GM21360 (cell line): Measurements from ENCODE around the gene LRMDA.
"Not testable (repeated sequence)": the region's sequence is repeated elsewhere in the genome, so short reads cannot be mapped to it uniquely, and the experiment has no call there.

Source experiments
- ATAC-seq: cut with Tn5 transposase; IDR thresholded peaks from one replicate; pipeline ENCODE4 v1.9.1; 2021; ENCODE audit warnings: mild to moderate bottlenecking, moderate library complexity; ENCODE audit not compliant: unreplicated experiment

The LRMDA gene

GRCh38 chr10:76052682-76053503 is 621.5 kb downstream of the LRMDA start:
- no peak for ATAC-seq

GRCh38 chr10:76055466-76055865 is 624.0 kb downstream of the LRMDA start:
- no peak for ATAC-seq

DNA sequence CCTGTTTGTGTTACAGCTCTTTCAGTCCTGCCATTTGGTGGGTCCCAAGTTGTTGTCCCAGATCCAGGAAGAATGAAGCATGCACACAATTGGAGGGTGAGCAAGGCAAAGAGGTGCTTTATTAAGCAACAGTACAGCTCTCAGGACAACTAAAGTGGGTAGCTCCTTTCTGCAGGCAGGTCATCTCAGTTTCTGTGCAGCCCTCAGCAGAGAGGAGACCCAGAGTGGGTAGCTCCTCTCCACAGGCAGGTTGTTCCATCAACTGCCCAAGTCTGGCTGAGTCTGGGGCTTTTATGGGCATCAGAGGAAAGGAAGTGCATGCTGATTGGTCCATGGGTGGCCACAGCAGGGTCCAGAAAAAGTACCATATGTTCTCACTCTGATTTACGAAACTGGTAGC is 624.5 kb downstream of the LRMDA start:
- ATAC-seq, result no peak

- ATAC-seq, result not testable (repeated sequence)
Observed at GRCh38 chr10:76060993-76061392, 629.6 kb downstream of the LRMDA start.

DNA sequence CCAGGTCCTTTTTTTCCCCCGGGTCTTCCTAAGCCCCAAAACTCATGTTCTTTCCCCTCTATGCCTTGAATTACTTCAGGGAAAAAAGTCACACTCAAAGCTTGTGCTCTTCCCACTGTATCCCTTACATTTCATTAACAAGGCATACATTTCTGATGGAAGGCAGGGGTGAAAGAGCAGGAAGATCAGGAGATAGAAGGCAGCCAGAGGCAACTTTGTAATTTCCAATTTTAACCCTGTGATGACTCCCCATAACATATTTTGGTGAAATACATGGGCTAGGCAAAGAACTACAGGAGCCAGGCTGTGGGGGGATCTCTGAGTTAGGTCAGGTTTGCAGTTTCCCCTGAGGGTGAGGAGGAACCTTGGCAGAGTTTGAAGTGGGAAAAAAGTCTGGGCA is 635.0 kb downstream of the LRMDA start:
- ATAC-seq, result no peak

GRCh38 chr10:76067447-76067846 is 636.0 kb downstream of the LRMDA start:
- ATAC-seq, result no peak

- ATAC-seq, result no peak
Observed at GRCh38 chr10:76068856-76069255, 637.4 kb downstream of the LRMDA start.

GRCh38 chr10:76070916-76071315 is 639.5 kb downstream of the LRMDA start:
- ATAC-seq, result no peak

GRCh38 chr10:76071653-76072365 is 640.4 kb downstream of the LRMDA start:
- no peak for ATAC-seq

- no peak for ATAC-seq
Observed at GRCh38 chr10:76072384-76072783, 641.0 kb downstream of the LRMDA start.

DNA sequence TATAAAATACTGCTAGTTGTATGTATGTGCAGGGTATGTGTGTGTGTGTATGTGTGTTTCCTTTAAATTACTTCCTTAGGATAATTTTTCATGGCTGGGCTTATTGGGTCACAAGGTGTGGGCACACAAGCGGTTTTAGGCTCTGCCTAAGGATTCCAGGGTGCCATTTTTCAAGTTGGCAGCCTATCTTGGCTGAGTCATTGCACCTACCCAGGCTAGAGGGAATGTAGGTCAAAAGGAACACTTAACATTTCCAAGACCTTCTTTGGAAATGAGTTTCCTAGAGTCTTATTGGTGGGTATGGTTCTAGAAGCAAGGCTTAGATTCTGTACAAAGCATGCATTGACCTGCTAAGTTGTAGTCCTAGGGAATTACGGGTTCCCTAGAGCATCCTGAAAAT is 642.1 kb downstream of the LRMDA start:
- no peak for ATAC-seq

- no peak for ATAC-seq
Observed at GRCh38 chr10:76074659-76075058, 643.2 kb downstream of the LRMDA start.

DNA sequence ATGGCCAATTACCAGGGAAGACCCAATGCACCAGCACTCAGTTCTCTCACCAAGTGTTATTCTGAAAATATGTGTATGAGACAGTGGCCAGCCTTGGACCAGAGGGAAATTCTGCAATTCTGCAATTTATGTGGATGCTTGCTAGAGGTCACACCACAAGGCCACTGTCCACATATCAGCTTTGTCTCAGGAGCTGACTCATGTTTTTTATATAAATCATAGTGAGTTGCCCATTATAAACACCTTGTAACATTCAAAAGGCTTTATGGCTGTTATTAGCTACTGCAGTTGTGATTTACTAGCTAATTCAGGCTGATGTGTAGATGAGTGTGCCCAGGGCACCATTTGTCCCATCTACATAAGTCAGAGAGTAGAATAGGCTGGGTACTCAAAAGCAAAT is 649.0 kb downstream of the LRMDA start:
- no peak for ATAC-seq

DNA sequence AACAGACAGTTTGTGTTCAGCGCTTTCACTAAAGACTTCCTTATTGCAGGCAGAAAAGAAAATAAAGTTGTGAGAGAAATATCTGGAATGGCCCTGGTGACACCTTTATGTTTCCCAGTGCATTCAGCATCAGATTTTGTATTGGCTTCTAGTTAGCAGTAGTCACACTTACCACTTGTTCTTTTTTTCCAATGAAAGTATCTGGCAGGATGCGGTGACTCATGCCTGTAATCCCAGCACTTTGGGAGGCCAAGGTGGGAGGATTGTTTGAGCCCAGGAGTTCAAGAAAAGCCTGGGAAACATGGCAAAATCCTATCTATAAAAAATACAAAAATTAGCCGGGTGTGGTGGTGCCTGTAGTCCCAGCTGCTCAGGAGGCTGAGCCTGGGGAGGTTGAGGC is 649.6 kb downstream of the LRMDA start:
- no peak for ATAC-seq

DNA sequence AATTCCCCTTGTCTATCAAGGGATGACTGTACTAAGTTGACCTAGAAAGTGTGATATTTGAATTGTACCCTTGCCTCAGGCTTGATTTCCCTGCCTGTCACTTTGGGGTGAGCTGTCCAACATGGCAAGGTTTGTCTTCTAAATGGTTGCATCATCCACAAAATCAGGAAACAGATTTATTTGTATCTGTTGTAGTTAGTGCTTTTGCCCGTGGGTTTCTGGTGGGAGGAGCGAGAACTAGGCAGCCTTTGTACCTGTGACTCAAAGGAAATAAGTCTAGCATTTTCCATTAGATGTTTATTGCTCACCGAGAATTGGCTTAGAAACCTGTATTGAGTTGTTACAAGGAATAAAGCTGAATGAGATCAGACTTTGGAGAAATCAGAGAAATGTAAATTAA is 650.8 kb downstream of the LRMDA start:
- ATAC-seq, result no peak

DNA sequence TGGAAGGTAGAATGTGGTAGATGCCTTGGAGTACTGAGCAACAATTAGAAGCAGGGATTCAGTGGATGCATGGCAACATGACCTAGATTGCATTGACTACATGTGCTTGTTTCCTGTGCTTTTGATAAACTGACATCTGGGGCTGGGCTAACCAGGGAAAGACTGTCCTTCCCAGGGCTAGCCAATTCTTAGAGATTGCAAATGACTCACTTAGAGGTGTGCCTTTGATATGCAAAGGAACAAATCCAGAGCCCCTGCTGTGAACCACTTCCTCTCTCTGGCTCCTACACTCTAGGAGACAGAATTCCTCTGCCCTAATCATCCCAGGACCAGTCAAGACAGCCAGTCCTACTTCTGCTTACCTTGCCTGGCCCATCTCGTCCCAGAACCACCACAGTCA is 651.5 kb downstream of the LRMDA start:
- ATAC-seq, result no peak

DNA sequence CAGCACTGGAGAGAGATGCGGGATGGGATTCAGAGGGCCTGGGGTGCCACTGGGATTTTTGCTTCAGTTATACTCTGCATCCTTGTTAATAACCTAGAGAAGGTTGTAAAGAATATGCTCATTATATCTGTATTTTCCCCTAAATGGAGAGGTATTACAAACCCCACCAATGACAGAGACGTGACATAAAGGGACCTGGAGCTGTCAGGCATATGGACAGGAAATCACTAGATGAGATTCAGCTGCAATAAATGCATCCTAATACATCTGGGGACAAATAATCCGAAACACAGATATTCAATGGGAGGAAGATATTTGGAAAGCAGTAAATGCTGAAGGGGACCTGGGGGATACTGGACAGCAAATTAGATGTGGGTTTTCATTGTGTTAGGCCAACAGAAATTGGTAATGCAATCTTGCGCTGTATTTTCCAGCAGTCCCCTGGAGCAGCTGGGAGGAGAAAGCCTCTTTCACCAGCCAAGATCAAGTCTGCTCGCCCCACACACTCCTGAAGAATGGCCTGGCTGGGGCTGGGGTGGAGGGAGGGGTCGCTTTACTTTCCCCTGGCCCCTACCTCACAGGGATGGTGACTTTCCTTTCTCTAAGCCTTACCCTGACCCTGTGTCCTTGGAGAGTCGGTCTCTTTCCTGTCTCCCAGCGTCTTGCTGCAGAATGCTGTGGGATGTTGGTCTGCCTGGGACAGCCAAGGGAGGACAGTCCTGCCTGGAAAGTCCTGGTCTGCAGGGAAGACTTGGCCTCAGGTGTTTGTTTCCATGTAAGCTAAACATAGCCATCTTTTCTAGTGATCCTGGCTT is 653.8 kb downstream of the LRMDA start:
- ATAC-seq, result no peak

- ATAC-seq, result no peak
Observed at GRCh38 chr10:76085817-76086167, 654.4 kb downstream of the LRMDA start.

DNA sequence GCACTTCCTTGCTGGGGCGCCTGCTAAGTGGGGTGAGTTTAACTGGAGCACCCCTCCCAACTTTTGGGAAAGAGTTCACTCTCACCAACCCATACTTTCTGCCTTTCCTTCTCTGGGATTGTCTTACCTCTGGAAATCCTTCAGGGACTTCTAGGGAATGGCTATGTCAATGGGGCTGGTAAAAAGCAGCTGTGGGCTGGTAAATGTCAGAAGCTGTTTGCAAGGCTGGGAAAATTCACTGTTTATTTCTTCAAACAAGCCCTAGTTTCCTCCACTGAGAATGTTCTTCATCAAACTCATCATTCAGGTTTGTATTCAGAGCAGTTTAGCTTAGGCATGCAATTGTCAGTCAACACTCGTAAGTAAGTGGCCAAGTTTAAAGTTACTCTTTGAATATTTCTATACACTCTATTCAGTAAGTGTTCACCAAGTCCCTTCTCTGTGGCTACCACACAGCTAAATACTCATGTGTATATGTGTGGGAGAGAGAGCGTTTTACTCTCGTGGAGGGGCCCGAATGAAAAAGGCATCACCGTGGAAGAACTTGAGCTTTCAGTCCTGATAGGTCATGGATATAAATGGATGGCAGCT is 654.8 kb downstream of the LRMDA start:
- ATAC-seq, result no peak

DNA sequence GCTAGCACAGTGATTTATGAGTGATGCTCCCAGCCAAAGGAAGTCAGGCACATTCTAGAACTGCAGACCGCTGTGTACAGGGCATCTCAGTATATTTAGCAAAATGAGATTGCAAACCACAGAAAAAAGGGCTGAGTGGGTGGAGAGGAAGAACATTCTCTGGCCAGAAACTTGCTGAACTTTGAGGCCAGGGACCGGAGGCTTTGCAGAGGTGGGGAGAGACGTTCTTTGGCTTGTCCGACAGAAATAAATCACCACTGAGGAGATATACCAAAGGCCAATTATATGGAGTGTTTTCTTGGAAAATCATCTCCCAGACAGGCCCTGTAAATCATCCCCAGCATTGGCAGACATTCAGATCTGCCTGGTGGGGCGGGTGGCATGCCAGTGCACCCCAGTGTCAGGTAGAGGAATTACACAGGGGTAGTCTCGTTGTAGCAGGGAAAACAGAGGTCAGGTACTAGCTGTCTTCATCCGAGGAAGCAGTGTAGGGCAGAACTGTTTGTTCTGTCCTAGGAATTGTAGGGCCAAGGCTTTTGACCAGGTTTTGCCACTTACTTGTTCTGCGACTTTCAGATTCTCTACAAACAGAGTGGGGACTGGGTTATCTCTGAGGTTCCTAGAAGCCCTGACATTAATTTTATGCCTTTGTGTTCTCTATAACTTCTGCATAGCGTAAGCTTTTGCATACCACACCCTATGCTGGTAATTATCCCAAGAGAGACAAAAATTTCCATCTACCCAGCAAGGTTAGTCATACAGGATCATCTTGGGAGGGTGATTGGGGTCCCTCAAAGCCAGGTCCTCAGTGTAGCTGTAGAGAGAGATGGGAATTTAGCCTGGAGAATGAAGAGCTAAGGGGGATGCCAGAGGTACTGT is 655.6 kb downstream of the LRMDA start:
- no peak for ATAC-seq
